Measurements from ENCODE around the gene BAIAP3. TPM values are rescaled to one million over a fixed set of nuclear protein-coding genes. Genes with fewer than 3 reads are reported as not detected.

The BAIAP3 gene
- total and polyA plus RNA-seq, 2 donors, result 0.63 to 2.7 TPM

DNA sequence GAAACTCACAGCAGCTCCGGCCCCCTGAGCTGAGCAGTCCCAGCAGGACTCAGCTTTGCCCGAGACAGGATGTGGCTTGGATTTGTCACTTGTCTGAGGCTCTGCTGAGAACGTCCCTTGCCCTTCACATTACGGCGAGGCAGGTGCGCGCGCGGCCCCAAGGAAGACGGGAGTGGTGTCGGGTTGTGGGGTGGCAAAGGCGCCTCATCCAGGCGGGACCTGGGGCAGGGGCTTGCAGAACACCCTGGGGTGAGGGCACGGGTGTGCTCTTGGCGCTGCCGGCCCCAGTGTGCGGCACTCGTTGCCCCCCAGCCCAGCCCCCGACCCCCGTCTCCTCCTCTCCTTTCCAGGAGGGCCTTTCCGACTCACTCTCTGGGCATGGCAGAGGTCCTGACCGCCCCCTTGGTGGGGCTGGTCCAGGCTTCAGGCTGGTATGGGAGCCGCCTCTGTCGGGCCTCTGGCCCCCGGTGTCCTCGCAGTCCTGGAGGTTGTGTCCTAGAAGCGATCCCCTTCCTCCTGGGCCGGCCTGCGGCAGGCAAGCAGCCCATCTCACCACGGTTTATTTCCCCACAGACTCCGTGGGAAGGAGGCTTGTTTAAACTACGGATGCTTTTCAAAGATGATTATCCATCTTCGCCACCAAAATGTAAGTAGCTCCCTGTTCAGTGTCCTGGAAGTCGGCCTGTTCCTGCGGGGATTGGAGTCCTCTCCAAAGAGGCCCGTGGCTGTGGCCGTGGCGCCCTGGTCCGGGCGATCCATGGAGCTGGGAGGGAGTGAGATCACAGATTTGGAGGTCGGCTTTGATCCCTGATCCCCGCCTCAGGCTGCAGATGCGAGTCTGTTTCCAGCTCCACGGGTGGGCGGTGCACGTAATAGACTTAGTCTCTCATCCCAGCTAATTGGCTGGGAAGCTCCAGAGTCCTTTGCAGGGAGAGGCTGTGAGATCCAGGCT lies 18.1 kb upstream of the BAIAP3 start:
- WGBS, result 83% methylated on average over 46 of the region's 46 CpGs

DNA sequence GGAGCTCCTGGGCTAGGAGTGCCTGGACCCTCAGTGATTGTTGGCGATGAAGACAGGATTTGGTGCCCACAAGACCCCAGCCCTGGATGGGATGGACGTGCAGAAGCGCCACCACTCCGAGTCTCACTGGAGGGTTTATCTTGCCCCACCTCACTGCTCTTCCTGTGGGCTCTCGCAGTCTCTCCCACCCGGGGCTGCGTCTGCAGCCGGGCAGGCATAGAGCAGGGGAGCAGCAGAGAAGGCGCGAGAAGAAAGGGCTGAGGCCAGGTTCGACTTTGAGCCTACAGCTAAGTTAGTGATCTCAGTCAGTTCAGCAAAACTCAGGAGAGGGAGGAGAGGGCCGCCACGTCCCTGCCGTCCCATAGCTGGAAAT lies 17.4 kb upstream of the BAIAP3 start:
- H3K36me3 ChIP-seq (ENCODE audit: insufficient read depth), result peaks cover 16% of the 10 kb centered on the region
- 87% methylated on average over 14 of the region's 14 CpGs for WGBS

More for the DNA sequence above, 18.1 kb upstream of the BAIAP3 start:
- Histone ChIP-seq H3K4me3 (ENCODE audit: low read depth, low read length) (no peak overlapping the region), H3K36me3 (ENCODE audit: insufficient read depth) (peaks cover 10% of the 10 kb centered on the region), H3K27ac (ENCODE audit: low read depth) (no peak overlapping the region), H3K4me1 (ENCODE audit: insufficient read depth) (peaks cover 4% of the 10 kb centered on the region)
- DNase-seq (ENCODE audit: extremely low spot score), result no peak

DNA sequence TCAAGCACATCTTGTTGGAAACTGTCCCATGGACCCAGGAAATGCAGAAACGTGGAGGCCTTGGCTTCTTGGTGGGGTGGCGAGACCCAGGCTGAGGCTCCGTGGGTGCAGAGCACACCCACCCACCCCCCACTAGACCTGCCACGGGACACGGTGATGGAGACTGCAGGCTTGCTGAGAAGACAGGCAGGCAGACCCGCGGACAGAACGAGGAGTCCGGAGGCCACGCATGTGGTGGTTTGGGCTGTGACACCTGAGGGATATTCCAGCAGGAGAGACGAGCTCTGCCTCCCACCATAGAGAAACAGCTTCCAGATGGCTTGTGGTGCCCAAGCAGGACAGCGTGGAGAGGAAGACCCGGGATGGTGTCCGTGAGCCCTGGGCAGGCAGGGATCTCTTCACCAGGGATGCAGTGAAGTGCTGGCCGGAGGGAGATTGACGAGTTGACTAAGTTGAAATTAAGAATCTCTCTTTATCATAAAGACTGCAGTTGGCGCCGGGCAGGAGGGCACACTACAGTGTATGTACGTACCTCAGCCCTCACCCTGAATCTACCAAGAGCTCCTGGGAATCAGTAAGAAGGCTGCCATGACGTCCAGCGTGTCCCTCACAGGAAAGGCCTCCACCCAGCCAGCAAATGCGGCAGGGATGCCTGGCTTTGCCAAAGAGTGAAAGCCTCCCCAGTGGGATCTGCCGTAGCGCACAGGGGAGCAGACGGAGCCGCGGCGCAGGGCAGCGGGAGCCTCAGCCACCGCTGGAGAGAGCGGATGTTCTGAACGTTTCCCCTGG lies 15.8 kb upstream of the BAIAP3 start:
- Histone ChIP-seq H3K4me3 (ENCODE audit: low read depth, low read length) (no peak overlapping the region), H3K4me1 (ENCODE audit: insufficient read depth) (no peaks in the 10 kb centered on the region), H3K27ac (ENCODE audit: low read depth) (no peak overlapping the region), H3K36me3 (ENCODE audit: insufficient read depth) (peaks cover 17% of the 10 kb centered on the region)
- WGBS, result 89% methylated on average over 32 of the region's 32 CpGs
- no peak for DNase-seq (ENCODE audit: extremely low spot score)

More for the DNA sequence above, 17.4 kb upstream of the BAIAP3 start:
- no peak overlapping the region for H3K27ac ChIP-seq (ENCODE audit: low read depth)
- no peak for DNase-seq (ENCODE audit: extremely low spot score)
- no peak overlapping the region for H3K4me3 ChIP-seq (ENCODE audit: low read depth, low read length)
- peaks cover 4% of the 10 kb centered on the region for H3K4me1 ChIP-seq (ENCODE audit: insufficient read depth)

DNA sequence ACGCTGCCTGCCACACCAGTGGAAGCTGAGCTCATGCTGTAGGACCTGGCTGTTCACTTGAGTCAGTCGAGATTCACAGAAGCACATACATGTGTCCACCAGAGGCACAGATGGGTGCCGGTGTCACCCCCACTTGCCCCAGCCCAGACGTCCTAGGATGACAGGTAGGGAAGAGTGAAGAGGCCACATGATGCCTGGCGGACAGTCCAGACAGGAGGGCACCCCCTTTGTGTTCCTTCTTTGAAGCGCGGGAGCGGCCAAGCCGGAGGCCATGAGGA lies 15.2 kb upstream of the BAIAP3 start:
- H3K4me1 ChIP-seq (ENCODE audit: insufficient read depth), result no peaks in the 10 kb centered on the region
- no peak overlapping the region for H3K4me3 ChIP-seq (ENCODE audit: low read depth, low read length)
- H3K27ac ChIP-seq (ENCODE audit: low read depth), result no peak overlapping the region
- no peak for DNase-seq (ENCODE audit: extremely low spot score)
- WGBS, result 78% methylated on average over 9 of the region's 9 CpGs
- H3K36me3 ChIP-seq (ENCODE audit: insufficient read depth), result peaks cover 19% of the 10 kb centered on the region

DNA sequence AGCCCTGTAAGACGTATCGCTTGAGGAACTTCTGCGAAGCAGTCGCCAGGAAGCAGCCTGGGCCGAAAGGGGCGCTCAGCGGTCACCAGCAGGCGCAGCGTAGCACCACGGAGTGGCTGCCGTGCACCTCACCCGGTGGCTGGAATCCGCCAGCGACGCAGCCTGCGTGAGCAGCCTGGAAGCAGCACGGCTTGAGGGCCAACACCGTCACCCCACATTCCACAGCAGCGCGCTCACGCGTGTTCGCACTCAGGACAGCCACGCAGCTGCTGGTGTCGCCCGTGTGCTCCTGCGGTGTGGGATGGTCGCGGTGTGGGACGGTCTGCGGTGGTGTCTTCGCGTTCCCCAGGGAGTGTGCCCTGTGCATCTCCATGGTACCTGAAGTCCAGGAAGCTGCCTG lies 14.4 kb upstream of the BAIAP3 start:
- no peaks in the 10 kb centered on the region for H3K4me1 ChIP-seq (ENCODE audit: insufficient read depth)
- DNase-seq (ENCODE audit: extremely low spot score), result no peak
- H3K36me3 ChIP-seq (ENCODE audit: insufficient read depth), result peaks cover 20% of the 10 kb centered on the region
- no peak overlapping the region for H3K27ac ChIP-seq (ENCODE audit: low read depth)
- no peak overlapping the region for H3K4me3 ChIP-seq (ENCODE audit: low read depth, low read length)
- WGBS, result 92% methylated on average over 33 of the region's 33 CpGs

DNA sequence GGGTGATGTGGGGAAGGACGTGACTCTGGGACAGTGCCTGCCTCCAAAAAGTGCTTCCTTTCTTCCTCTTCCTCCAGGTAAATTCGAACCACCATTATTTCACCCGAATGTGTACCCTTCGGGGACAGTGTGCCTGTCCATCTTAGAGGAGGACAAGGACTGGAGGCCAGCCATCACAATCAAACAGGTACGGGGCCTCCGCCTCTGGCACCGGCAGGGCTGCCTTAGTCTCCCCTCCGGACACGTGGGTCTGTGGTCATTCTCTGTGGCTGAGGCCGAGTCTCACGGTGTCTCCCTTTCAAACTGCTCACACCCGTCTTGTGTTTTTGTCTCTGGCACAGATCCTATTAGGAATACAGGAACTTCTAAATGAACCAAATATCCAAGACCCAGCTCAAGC lies 13.3 kb upstream of the BAIAP3 start:
- 85% methylated on average over 12 of the region's 12 CpGs for WGBS
- peaks cover 20% of the 10 kb centered on the region for H3K36me3 ChIP-seq (ENCODE audit: insufficient read depth)
- no peak overlapping the region for H3K27ac ChIP-seq (ENCODE audit: low read depth)

DNA sequence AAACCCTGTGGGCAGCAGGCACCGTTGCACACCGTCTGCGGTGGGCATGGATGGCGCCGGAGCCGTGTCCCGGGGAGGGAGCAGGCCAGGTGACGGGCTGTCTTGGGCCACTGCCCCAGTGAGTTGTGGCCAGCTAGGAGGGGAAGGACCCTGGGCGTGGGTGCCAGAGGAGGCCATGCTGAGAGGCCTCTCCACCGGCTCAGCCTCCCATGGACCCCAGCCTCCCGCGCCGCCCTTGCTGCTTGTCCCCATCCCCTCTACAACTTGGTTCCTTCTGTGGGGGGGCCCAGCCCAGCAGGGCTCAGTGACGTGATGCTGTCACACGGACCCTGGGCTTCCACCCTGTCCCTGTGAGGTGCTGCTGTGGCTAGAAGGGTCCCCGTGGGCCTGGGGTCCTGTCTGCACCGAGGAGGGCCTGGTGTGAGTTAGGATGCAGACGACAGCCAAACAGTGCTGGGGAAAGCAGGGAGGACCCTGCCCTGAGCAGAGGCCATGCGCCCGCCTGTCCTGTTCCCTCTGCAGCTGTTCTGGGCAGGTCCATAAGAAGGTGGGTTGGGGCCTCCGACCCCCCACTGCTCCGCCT lies 12.7 kb upstream of the BAIAP3 start:
- no peak for DNase-seq (ENCODE audit: extremely low spot score)
- peaks cover 20% of the 10 kb centered on the region for H3K36me3 ChIP-seq (ENCODE audit: insufficient read depth)
- no peak overlapping the region for H3K4me3 ChIP-seq (ENCODE audit: low read depth, low read length)
- H3K27ac ChIP-seq (ENCODE audit: low read depth), result no peak overlapping the region
- 87% methylated on average over 22 of the region's 22 CpGs for WGBS
- no peaks in the 10 kb centered on the region for H3K4me1 ChIP-seq (ENCODE audit: insufficient read depth)

More for the DNA sequence above, 13.3 kb upstream of the BAIAP3 start:
- no peaks in the 10 kb centered on the region for H3K4me1 ChIP-seq (ENCODE audit: insufficient read depth)
- no peak overlapping the region for H3K4me3 ChIP-seq (ENCODE audit: low read depth, low read length)
- DNase-seq (ENCODE audit: extremely low spot score), result no peak

DNA sequence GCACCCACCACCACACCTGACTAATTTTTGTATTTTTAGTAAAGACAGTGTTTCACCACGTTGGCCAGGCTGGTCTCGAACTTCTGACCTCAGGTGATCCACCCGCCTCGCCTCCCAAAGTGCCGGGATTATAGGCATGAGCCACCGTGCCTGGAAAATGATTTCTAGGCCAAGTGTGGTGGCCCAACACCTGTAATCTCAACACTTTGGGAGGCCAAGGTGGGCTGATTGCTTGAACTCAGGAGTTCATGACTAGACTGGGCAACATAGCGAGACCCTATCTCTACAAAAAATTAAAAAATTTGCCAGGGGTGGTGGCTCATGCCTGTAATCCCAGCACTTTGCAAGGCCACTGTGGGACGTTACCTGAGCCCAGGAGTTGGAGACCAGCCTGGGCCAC lies 11.0 kb upstream of the BAIAP3 start:
- no peak for DNase-seq (ENCODE audit: extremely low spot score)
- H3K27ac ChIP-seq (ENCODE audit: low read depth), result no peak overlapping the region
- WGBS, result 96% methylated on average over 8 of the region's 8 CpGs
- H3K4me1 ChIP-seq (ENCODE audit: insufficient read depth), result no peaks in the 10 kb centered on the region
- no peak overlapping the region for H3K4me3 ChIP-seq (ENCODE audit: low read depth, low read length)
- H3K36me3 ChIP-seq (ENCODE audit: insufficient read depth), result peaks cover 16% of the 10 kb centered on the region

DNA sequence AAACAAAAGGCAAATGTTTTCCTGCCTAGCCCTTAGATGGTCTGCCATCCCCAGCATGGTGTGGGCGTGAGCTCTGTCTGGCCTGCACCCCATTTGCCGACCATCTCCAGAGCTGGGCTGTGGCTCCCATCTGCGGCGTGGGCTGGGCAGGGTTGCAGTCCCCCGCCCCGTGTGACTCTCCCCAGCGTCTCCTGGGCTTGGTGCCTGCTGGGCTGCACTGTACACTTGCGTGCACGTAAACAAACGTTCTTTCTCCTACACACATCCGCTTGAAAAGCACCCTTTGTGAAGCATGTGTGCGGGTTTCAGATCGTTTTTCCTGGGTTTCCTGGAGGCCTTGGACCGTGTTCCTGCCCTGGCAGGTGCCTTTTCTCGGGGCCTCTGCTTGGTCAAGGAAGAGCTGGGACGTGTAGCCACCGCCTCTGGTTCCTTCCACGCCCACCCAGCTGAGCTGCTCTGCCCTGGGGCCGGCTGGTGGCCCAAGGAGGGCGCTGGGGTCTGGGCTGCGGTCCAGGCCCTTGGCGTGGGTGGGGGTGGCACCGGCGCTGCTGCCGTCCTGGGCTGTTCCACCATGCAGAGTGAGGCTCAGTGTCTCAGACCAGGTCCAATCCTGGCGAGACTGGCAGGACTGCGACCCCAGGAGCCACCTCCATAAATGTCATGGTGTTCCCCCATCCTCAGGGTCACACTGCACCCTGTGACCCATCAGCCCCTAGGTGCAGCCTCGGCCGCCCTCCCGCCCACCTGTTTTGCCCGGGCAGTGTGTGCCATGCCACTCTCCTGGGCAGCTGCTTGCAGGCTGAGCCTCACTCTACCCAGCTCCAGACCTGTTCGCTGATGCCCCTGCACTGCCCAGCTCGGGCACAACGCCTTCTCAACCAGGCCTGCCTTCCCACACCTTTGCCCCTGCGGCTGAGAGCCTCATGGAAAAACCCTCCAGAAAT lies 9.9 kb upstream of the BAIAP3 start:
- Histone ChIP-seq H3K36me3 (ENCODE audit: insufficient read depth) (peaks cover 10% of the 10 kb centered on the region), H3K27ac (ENCODE audit: low read depth) (no peak overlapping the region), H3K4me1 (ENCODE audit: insufficient read depth) (no peaks in the 10 kb centered on the region), H3K4me3 (ENCODE audit: low read depth, low read length) (no peak overlapping the region)
- DNase-seq (ENCODE audit: extremely low spot score), result no peak
- 81% methylated on average over 35 of the region's 35 CpGs for WGBS

DNA sequence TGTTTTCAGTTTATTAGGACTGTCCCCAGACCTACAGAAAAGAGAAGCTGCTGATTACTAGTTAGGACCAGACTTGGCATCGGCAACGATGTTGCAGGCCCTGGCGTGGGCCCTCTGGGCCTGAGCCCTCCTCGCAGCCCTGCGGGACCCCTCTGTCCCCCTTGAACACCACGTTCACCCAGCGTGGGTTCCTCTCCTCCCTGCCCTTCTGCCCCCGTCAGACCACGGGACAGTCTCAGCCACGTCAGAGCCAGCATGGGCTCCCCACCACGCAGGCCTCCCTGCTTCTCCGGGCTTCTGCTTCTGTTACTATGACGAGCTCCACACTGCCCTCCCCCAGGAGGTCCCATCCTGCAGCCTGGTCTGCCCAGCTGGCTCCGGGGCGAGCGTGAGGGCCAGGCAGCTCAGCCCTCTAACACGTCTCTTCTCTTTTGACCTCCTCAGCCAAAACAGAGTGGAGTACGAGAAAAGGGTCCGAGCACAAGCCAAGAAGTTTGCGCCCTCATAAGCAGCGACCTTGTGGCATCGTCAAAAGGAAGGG lies 9.1 kb upstream of the BAIAP3 start:
- peaks cover 10% of the 10 kb centered on the region for H3K36me3 ChIP-seq (ENCODE audit: insufficient read depth)
- H3K4me1 ChIP-seq (ENCODE audit: insufficient read depth), result no peaks in the 10 kb centered on the region
- no peak for DNase-seq (ENCODE audit: extremely low spot score)
- H3K4me3 ChIP-seq (ENCODE audit: low read depth, low read length), result no peak overlapping the region
- WGBS, result 82% methylated on average over 22 of the region's 22 CpGs
- no peak overlapping the region for H3K27ac ChIP-seq (ENCODE audit: low read depth)

DNA sequence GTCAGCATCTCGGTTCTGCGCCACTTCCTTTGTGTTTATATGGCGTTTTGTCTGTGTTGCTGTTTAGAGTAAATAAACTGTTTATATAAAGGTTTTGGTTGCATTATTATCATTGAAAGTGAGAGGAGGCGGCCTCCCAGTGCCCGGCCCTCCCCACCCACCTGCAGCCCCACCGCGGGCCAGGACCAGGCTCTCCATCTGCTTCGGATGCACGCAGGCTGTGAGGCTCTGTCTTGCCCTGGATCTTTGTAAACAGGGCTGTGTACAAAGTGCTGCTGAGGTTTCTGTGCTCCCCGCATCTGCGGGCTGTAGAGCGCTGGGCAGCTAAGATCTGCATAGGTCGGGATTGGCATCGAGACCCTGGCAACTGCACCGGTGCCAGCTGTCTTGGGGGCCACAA lies 8.2 kb upstream of the BAIAP3 start:
- Histone ChIP-seq H3K36me3 (ENCODE audit: insufficient read depth) (peaks cover 10% of the 10 kb centered on the region), H3K4me1 (ENCODE audit: insufficient read depth) (no peaks in the 10 kb centered on the region), H3K4me3 (ENCODE audit: low read depth, low read length) (no peak overlapping the region), H3K27ac (ENCODE audit: low read depth) (no peak overlapping the region)
- no peak for DNase-seq (ENCODE audit: extremely low spot score)
- 84% methylated on average over 15 of the region's 15 CpGs for WGBS

DNA sequence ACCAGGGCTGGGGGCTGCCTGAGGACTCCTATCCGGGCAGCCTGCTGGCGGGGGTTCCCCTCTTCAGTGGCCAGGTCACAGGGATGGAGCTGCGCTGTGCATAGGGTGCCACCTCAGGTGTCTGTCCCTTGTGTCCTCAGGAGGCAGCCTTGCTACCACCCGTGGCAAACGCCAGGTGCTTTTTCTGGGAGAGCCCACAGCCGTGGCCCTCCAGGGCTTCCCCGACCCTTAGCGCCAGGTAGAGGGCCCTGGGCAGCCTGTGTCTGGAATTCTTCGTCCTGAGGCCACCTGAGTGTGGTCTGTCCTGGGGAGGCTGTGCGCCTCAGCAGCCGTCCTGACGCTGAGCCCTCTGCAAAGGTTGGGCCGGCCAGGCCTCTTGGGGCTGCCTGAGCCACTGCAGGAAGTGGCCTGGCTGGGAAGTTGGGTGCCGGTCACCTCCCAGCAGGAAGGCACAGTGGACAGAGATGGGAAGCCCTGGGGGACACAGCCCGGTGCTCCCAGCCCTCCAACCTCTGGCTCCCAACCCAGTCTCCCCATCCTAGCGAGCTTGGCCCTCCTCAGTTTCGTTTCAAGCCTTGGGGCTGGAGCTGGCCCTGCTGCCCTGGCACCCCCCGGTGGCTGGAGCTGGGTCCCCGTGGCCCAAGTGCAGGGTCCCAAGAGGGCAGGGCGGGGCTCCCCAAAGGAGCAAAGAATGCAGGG lies 7.6 kb upstream of the BAIAP3 start:
- no peak for DNase-seq (ENCODE audit: extremely low spot score)
- Histone ChIP-seq H3K36me3 (ENCODE audit: insufficient read depth) (peaks cover 6% of the 10 kb centered on the region), H3K27ac (ENCODE audit: low read depth) (no peak overlapping the region), H3K4me3 (ENCODE audit: low read depth, low read length) (no peak overlapping the region), H3K4me1 (ENCODE audit: insufficient read depth) (no peaks in the 10 kb centered on the region)
- 65% methylated on average over 20 of the region's 20 CpGs for WGBS

All from urinary bladder (tissue), 4 donors.